Epithelial cell of esophagus (primary cell): ENCODE measurements around the gene GJA5.

Experiments
- DNase-seq: peaks from one replicate; pipeline ENCODE4 v3.0.0; 2010; ENCODE audit warnings: low read depth
- H3K4me3 ChIP-seq: 2 replicates; pipeline ENCODE4 v1.5.1; 2011; ENCODE audit warnings: mild to moderate bottlenecking, low read length, control low read depth
- TF ChIP-seq, protein P1 (sequence below): IDR thresholded peaks from 2 replicates; pipeline ENCODE4 v1.5.1; 2011; ENCODE audit warnings: low read depth, mild to moderate bottlenecking, low read length, control low read depth, inconsistent platforms; ENCODE audit not compliant: insufficient read depth; ENCODE audit errors: missing control alignments

Gene GJA5

DNA sequence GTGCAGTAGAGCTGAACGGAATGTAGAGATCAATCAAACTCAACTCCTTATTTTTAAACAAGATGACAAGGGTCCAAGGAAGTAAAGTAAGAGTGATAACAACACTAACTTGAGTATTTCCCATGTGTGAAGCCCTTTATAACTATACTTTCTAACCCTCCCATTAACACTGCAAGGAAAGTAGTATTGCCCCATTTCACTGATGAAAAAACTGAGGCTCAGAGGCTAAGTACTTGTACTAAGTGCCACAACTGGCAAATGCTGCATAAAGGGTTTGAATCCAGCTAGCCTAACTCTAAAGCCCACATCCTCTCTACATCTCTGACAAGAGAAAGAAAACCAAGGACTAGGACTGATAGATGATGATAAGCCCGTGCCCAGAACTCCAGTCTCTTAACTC, 8.2 kb upstream of the GJA5 start:
- H3K4me3 ChIP-seq = no peak overlapping the region
- no peak for DNase-seq
- TF ChIP-seq, protein P1, sequence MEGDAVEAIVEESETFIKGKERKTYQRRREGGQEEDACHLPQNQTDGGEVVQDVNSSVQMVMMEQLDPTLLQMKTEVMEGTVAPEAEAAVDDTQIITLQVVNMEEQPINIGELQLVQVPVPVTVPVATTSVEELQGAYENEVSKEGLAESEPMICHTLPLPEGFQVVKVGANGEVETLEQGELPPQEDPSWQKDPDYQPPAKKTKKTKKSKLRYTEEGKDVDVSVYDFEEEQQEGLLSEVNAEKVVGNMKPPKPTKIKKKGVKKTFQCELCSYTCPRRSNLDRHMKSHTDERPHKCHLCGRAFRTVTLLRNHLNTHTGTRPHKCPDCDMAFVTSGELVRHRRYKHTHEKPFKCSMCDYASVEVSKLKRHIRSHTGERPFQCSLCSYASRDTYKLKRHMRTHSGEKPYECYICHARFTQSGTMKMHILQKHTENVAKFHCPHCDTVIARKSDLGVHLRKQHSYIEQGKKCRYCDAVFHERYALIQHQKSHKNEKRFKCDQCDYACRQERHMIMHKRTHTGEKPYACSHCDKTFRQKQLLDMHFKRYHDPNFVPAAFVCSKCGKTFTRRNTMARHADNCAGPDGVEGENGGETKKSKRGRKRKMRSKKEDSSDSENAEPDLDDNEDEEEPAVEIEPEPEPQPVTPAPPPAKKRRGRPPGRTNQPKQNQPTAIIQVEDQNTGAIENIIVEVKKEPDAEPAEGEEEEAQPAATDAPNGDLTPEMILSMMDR = no peak

DNA sequence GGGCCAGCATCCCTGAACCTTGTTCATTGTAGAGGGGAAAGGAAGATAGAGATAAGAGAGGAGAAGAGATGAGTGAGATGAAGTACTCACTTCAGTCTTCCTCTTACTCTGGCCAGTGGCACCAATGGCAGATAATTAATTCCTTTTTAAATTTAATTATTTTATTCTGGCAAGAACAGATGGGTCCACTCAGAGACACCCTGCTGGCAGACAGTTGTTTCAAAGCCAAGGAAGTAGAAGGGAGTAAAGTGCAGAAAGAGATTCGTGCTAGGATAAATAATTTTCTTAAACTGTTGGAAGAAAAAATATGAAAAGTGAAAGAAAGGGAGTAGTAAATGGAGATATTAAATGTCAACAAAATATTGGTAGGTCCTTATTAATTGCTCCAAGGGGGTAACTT, 7.7 kb upstream of the GJA5 start:
- no peak for DNase-seq
- TF ChIP-seq, protein P1 = no peak

DNA sequence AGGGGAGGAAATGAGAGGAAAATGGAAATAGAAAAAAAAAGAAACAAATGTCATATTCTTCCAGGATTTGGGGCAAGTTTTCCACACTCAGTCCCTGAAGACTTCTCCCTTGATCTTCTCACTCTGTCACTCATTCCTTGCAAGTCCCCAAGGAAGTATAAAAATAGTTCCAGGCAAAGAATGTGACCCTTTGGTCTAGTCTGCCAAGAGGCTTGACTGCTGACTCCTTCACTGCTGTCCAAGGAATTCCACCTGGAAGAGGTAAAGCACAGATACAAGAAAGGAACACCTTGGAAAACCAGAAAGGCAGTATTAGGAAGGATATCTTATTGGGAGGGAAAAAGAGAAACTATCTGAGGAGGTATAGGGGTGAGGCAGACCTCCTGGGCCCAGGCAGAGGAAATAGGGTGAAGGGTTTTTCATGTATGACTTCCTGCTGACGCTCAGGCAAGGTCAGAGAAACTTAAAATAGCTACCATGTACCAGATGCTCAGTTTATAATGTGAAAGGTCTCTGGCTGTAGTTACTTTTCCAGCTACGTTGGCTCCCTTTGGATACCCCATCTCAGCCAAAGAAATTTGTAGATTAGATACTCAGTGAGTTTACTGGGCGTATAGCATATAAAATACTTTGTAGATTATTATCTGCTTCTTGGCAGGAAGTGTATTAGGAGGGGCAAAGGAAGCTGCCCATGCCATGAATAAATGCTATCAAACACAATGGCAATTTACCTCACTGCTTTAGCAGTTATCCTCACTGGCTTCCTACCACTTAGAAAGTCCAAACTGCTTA, 2.0 kb upstream of the GJA5 start:
- no peak for DNase-seq
- no peak overlapping the region for H3K4me3 ChIP-seq
- TF ChIP-seq, protein P1 = no peak

More for the DNA sequence above, 7.7 kb upstream of the GJA5 start:
- H3K4me3 ChIP-seq = no peak overlapping the region

DNA sequence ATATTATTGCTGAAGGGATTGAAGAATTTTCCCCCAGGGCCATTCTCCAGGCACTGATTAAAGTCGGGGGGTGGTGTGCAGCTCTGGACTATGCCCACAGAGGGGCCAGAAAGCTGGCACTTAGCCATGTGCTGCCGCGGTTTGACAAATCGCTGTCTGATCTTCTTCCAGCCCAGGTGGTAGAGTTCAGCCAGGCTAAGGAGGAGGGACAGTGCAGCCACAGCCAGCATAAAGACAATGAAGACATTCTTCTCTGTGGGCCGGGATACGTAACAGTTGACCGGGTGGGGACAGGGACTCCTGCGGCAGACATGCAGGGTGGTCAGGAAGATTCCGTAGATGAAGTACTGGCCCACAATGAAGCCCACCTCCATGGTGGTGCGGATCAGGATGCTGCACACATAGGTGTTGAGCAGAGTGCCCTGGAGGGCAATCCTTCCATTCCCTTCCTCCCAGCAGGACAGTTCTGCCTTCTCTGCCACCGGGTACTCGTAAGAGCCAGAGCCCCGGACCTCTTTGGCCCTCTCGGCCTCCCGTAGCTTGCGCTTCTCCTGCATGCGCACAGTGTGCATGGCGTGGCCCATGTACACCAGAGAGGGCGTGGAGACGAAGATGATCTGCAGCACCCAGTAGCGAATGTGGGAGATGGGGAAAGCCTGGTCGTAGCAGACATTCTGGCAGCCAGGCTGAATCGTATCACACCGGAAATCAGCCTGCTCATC, 1.9 kb downstream of the GJA5 start:
- H3K4me3 ChIP-seq = no peak overlapping the region
- TF ChIP-seq, protein P1 = no peak
- no peak for DNase-seq

DNA sequence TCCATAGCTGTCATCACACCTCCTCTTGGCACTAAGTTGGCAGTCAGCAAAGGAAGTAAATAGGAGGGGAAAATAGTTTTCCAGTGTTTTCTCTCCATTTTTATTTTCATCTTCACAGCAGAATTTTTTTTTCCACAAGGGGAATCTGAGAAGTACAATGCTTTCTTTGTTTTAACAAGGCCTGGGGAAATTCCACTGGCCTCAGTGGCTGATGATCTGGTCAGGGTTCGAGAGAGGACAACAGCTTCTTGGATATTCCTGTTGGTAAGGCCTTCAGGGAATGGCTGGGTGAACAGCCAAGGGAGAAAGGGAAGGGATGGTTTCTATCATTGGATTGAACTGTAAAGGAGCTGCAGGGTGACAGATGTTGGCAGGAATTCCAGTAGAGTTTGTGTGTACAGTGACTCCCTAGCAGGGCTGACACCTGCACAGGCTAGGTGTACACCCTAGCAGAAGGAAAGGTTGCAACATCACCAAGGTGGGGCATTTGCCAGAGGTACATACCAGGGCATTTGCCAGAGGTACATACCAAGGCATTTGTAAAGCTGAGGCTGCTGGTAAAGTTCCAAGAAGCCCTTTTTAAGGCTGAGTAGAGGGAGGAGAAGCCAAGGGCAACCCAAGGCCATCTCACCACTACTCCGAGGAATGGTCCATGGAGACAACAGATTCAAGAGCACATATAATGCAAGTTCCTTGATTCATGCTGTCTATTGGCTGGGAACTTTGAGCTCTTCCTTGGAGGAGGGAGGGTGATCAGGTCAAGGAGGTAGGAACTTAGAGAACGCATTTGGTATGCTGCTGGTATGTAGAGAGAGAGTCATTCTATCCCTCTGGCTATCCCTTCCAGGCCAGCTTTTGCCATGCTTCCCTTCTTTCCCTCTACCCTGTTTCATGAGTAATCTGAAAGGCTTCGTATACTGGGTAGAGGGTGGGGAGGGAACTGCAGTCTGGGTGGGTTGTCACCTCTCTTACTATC, 3.1 kb downstream of the GJA5 start:
- peak; percentile 98 for DNase-seq
- no peak overlapping the region for H3K4me3 ChIP-seq
- TF ChIP-seq, protein P1 = no peak

DNA sequence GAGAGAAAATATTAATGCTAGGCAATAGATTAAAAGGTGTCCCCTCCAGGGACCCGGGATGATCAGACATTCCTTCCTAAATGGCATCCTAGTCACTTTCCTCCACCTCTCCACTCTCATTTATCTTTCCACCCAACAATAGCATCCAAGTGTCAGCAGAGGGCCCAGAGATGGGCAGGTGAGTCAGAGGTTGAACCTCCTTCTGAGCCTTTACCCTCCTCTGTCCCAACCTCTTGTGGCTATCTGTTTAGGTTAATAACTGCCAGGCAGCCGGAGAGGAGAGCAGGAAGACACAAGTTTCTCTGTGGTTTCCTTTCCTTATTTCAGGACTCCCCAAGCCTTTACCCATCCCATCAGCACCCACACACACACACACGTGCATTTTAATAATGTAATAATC, 4.1 kb downstream of the GJA5 start:
- TF ChIP-seq, protein P1 = no peak
- no peak overlapping the region for H3K4me3 ChIP-seq
- no peak for DNase-seq
